ENCODE measurements around the gene RPS16. TPM values are rescaled to one million over a fixed set of nuclear protein-coding genes. Genes with fewer than 3 reads are reported as not detected.
"Not testable (repeated sequence)": the region's sequence is repeated elsewhere in the genome, so short reads cannot be mapped to it uniquely, and the experiment has no call there.

Gene RPS16
- 222 and 315 TPM in 2 replicates for total RNA-seq (2014; rRNA removed; shearing (Covaris generic))
- polyA plus RNA-seq (2015; cell fraction: cytosol; rRNA removed): 3,000 and 3,125 TPM in 2 replicates
- polyA plus RNA-seq (2015; cell fraction: nucleus; rRNA removed): 867 and 978 TPM in 2 replicates

- peak; percentile 96 for DNase-seq (ENCODE audit: low read depth)
Observed at GRCh38 chr19:39435499-39436349, at the start of gene RPS16. RPS16 (minus strand) TSS chr19:39435949; CDS start chr19:39435895, 54 bp downstream.

DNA sequence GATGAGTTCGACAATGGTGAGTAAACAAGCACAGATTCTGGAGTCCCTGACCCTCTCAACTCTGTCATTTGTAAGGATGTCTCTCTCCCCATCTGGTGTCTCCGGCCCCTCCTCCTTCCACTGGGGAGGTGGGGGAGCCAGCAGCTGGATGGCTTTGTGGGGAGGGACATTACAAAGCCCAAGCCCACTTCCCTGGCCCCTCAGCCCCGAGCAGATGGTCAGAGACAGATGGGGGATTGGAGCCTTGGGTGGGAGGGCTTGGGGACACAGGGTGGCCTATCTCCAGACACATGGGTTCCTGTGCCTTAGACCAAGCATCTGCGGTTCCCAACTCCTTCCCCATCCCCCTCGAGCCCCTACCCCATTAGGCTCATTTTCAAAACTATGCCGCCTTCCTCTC, 47.4 kb upstream of the RPS16 start:
- DNase-seq (ENCODE audit: low read depth): no peak

DNA sequence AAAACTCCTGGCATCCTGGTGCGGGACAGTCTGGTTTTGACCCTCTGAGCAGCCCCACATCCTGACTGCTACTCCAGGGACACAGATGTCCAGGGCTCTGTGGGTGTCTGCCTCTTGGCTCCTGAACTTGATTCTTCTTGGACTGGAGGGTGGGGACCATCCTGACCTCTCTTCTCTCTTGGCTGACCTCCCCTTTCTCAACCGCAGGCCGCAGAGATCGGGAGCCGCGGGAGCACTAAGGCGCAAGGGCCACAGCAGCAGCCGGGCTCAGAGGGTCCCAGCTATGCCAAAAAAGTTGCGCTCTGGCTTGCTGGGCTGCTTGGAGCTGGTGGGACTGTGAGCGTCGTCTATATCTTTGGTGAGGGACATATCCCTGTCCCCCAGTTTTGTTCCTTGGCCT, 45.9 kb upstream of the RPS16 start:
- no peak for DNase-seq (ENCODE audit: low read depth)

GRCh38 chr19:39481229-39481545, 45.4 kb upstream of the RPS16 start:
- DNase-seq (ENCODE audit: low read depth): no peak

DNA sequence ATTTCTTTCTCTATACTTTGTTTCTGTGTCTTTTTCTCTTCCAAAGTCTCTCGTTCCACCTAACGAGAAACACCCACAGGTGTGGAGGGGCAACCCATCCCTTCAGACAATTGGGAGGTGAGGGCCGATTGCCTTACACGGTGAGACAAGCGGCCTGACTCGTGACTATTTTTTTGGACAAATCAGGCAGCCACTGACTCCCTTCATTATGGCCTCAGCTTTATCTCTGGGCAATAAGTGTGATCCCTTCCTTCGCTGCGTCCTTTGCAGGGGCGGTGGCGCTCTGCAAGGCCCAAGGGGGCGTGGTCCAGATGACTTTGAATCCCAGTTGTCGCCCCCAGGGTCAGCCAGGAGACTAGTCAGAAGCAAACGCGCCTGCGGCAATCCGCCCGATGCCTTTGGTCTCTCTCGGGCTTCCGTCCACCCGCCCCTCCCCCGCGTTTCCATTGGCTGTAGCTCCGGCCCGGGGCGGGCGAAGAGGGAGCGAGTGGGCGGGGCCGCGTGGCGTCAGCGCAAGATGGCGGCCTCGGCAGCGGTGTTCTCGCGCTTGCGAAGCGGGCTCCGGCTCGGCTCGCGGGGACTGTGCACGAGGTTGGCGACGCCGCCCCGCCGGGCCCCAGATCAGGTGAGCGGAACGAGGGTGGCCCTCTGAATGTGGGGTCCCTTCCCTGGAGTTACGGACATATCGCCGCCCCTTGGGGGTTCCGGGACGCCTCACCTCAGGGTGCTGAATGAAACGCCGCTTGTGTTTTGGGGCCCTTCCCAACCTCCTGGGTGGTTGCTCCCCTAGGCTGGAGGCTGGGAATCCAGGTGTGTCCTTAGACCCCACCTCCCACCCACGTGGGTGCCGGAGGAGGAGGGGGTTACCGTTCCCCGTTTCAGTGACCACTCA, 44.8 kb upstream of the RPS16 start, which contains the start of gene TIMM50:
Gene TIMM50 (plus strand): TSS at position 502 of the 892 bp plus-strand sequence. CDS start 16 bp downstream, at position 518.
- peak; percentile 92 for DNase-seq (ENCODE audit: low read depth)

- no peak for DNase-seq (ENCODE audit: low read depth)
Observed at GRCh38 chr19:39479916-39480315, 44.2 kb upstream of the RPS16 start.

DNA sequence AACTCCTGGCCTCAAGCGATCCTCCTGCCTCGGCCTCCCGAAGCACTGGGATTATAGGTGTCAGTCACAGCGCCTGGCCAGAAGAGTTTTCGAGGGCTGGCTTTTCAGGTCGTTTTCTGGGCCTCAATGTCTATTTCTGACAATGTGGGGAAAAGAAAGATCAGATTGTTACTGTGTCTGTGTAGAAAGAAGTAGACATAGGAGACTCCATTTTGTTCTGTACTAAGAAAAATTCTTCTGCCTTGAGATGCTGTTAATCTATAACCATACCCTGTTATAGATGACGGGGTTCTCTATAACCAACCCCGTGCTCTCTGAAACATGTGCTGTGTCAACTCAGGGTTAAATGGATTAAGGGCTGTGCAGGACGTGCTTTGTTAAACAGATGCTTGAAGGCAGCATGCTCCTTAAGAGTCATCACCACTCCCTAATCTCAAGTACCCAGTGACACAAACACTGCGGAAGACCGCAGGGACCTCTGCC, 43.6 kb upstream of the RPS16 start:
- DNase-seq (ENCODE audit: low read depth): not testable (repeated sequence)

DNA sequence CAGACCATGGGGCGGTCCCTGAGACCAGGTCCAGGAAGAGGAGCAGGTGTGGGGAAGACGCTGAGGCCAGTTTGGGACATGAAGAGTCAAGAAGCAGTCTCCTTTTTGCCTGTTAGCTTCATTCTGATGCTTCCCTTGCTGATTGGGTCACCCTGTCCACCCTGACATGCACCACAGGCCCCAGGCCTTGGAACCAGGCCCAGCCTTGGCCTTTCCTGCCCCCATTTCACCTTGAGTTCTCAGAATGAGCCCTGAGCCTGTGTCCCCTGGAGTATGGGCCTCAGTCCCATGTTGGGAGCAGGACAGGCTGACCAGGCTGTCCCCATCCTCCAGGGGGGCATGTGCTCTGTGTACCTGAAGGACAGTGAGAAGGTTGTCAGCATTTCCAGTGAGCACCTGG, 40.0 kb upstream of the RPS16 start:
- no peak for DNase-seq (ENCODE audit: low read depth)

GRCh38 chr19:39474139-39474620, 38.4 kb upstream of the RPS16 start:
- no peak for DNase-seq (ENCODE audit: low read depth)

DNA sequence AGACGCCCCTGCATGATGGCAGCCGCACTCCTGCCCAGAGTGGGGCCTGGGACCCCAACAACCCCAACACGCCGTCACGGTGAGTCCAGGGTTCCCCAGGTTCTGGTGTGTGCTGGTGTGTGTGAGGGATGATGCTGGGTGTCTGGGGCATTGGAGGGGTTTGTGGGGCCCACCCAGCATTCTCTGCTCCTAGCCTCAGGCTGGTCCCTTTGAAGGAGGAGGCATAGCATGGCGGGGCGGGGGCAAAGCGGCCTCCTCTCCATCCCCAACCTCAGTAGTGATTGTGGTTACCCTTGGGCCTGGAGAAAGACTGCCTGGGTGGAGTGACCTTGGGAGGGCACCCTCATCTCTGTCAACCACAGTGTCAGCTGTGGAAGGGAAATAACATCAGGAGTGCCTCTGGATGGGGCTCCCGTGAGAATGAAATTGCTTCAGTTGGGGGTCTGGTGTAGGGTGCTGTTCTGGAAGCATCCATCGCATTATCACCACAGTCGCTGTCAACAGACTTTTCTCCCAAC, 37.8 kb upstream of the RPS16 start:
- no peak for DNase-seq (ENCODE audit: low read depth)

GRCh38 chr19:39472746-39473442, 37.1 kb upstream of the RPS16 start:
- no peak for DNase-seq (ENCODE audit: low read depth)

GRCh38 chr19:39471756-39472536, 36.2 kb upstream of the RPS16 start:
- DNase-seq (ENCODE audit: low read depth): no peak

DNA sequence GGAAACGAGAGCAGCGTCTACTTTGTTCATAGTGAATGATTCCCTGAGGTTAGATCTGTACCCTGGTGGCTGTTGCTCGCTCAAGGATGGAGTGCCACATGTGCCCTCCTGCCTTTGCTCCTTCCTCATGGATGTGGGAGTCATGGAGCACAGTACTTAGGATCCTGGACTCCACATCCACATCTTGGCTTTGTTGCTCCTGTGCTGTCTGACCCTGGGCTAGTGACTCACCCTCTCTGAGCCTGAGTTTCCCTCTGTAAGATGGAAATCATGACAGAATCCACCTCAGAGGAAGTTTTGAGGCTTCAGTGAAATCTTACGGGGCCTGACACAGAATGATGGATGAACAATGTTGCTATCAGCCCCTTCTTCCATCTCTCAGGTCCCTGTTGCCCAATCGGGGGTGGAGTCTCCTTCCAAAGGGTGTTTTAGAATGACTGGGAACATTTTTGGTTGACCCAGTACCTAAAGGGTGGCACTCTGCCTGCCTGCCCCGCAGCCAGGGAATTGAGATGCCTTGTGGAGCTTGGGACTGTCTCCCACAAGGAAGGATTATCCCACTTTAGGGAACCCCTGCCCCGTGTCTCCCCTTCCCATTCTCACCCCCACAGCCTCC, 35.1 kb upstream of the RPS16 start:
- DNase-seq (ENCODE audit: low read depth): no peak

DNA sequence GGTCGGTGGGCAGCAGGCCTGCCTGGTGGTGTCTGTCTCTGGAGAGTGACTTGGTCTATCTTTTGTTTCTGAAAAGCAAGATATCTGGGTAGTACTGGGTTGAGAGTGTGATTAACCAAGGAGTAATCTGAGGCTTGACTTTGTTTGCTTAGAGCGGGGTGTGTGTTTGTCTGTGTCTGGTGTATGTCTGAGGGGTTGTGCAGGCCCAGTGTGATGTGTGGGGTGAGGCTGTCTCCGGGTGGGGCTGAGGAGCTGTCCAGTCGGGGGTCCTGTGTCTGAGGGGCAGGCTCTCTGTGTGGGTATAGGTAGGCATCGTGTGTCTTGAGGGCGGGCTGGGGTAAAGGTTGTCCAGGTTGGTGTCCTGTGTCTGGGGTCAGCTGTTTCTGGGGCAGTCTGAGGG, 33.8 kb upstream of the RPS16 start:
- DNase-seq (ENCODE audit: low read depth): no peak

GRCh38 chr19:39469036-39469435, 33.3 kb upstream of the RPS16 start:
- DNase-seq (ENCODE audit: low read depth): no peak

DNA sequence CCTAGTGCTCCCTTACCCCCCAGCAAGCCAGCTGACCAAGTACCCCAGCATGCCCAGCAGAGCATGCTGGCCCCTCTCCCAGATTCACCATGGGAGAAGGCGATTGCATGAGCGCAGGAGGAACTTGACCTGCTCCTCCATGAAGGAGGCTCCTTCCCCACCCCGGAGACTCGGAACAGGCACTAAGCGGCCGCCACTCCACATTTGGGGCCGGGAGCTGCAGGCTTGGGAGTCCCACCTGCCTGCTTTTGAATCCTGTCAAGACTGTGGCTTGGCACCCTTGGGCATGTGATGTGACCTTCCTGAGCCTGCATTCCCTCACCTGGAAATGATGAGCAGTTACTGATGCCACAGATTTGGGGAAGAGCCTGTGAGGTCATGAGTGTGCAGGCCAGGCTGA, 32.2 kb upstream of the RPS16 start:
- DNase-seq (ENCODE audit: low read depth): no peak

GRCh38 chr19:39465956-39466747, 30.4 kb upstream of the RPS16 start:
- no peak for DNase-seq (ENCODE audit: low read depth)

DNA sequence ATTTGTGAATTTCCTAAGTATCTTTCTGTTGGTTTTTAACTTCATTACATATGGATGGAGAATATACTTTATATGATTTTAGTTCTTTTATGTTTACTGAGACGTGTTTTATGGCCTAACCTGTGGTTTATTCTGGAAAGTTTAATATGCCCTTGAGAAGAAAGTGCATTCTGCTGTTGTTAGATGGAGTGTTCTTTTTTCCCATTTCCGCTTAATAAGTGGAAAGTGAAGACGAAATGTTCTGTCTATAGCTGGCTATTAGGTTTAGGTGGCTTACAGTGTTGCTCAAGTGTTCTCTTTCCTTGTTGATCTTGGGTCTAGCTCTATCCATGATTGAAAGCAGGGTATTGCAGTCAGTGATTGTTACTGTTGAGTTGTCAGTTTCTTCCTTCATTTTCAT, 27.7 kb upstream of the RPS16 start:
- no peak for DNase-seq (ENCODE audit: low read depth)

GRCh38 chr19:39451257-39451656, 15.5 kb upstream of the RPS16 start:
- not testable (repeated sequence) for DNase-seq (ENCODE audit: low read depth)

Measured in HT1080 (cell line).